Gastroesophageal sphincter (tissue), 3 donors: ENCODE data around the gene CHRND.

Source experiments
- POLR2A ChIP-seq, 2 donors: fragments of 450-650 bp; IDR thresholded peaks; one replicate each; pipeline ENCODE4 v1.6.1; 2017; ENCODE audit warnings: antibody characterized with exemption in 2 of 2, mild to moderate bottlenecking in 2 of 2, moderate library complexity in 1 of 2
- TF ChIP-seq, protein P1 (sequence below), 4 experiments: fragments of 200-600 bp in 2 of 4; fragments of 450-650 bp in 2 of 4; sonication (generic) in 1 of 4; IDR thresholded peaks; one replicate each; pipeline ENCODE4 v1.5.1; 2017 to 2019; ENCODE audit warnings: antibody characterized with exemption in 4 of 4, mild to moderate bottlenecking in 2 of 4, moderate library complexity in 2 of 4

DNA sequence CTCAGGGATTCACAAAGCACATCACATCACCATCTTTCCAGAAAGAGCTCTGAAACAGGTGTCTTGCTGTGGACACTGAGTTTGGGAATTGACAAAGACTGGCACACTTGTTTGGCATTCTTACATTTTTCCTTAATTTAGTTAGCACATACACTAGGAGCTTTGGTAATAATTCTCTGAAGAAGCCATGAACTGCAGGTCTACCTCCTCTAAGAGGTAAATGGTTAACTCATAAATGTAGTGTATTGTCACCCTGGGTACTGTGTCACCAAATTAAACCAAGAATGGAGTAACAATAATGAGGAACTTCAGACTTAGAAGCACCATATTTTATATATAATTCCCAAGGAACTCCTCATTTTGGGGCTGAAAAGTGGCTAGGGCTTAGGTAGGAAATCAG, 47.1 kb downstream of the CHRND start:
- TF ChIP-seq, protein P1, sequence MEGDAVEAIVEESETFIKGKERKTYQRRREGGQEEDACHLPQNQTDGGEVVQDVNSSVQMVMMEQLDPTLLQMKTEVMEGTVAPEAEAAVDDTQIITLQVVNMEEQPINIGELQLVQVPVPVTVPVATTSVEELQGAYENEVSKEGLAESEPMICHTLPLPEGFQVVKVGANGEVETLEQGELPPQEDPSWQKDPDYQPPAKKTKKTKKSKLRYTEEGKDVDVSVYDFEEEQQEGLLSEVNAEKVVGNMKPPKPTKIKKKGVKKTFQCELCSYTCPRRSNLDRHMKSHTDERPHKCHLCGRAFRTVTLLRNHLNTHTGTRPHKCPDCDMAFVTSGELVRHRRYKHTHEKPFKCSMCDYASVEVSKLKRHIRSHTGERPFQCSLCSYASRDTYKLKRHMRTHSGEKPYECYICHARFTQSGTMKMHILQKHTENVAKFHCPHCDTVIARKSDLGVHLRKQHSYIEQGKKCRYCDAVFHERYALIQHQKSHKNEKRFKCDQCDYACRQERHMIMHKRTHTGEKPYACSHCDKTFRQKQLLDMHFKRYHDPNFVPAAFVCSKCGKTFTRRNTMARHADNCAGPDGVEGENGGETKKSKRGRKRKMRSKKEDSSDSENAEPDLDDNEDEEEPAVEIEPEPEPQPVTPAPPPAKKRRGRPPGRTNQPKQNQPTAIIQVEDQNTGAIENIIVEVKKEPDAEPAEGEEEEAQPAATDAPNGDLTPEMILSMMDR (IDR thresholded peaks at IDR 0.05) = no peak
- TF ChIP-seq POLR2A (IDR thresholded peaks at IDR 0.05) = no peak
